Stimulated activated naive CD8-positive, alpha-beta T cell treated with anti-CD3 and anti-CD28 coated beads, Interleukin-15, Interleukin-2, amounts not matched to agents 100 U/mL and 50 U/mL, for 24 hours (primary cell): ENCODE measurements around the gene DUSP6.
"Not testable (repeated sequence)": the region's sequence is repeated elsewhere in the genome, so short reads cannot be mapped to it uniquely, and the experiment has no call there.

Experiments
- ATAC-seq: fragments of 150-1000 bp; cut with Tn5 transposase; one replicate; pipeline ENCODE4 v1.10.0; 2021
- DNase-seq: peaks from one replicate; pipeline ENCODE4 v3.0.0; 2021

DUSP6 gene

GRCh38 chr12:89351489-89352241 is 636 bp downstream of the DUSP6 start:
- peak; percentile 16 for ATAC-seq
- peak; percentile 55 for DNase-seq

- no peak for ATAC-seq
- no peak for DNase-seq
Observed at GRCh38 chr12:89350630-89351488, 1.4 kb downstream of the DUSP6 start.

- DNase-seq = no peak
- no peak for ATAC-seq
Observed at GRCh38 chr12:89350260-89350629, 2.1 kb downstream of the DUSP6 start.

GRCh38 chr12:89349814-89350213 is 2.5 kb downstream of the DUSP6 start:
- no peak for DNase-seq
- no peak for ATAC-seq

GRCh38 chr12:89348894-89349699 is 3.2 kb downstream of the DUSP6 start:
- no peak for ATAC-seq
- DNase-seq = no peak

GRCh38 chr12:89347325-89347829 is 4.9 kb downstream of the DUSP6 start:
- DNase-seq = no peak
- ATAC-seq = no peak

GRCh38 chr12:89346741-89347324 is 5.5 kb downstream of the DUSP6 start:
- ATAC-seq (no peak), DNase-seq (no peak)

- ATAC-seq = peak; percentile 77
- peak; percentile 40 for DNase-seq
Observed at GRCh38 chr12:89345830-89346740, 6.2 kb downstream of the DUSP6 start.

GRCh38 chr12:89345376-89345775 is 6.9 kb downstream of the DUSP6 start:
- ATAC-seq (no peak), DNase-seq (no peak)

- DNase-seq (no peak), ATAC-seq (no peak)
Observed at GRCh38 chr12:89344862-89345202, 7.5 kb downstream of the DUSP6 start.

GRCh38 chr12:89344043-89344861 is 8.0 kb downstream of the DUSP6 start:
- ATAC-seq (no peak), DNase-seq (no peak)

GRCh38 chr12:89343127-89343526 is 9.2 kb downstream of the DUSP6 start:
- DNase-seq (no peak), ATAC-seq (no peak)

GRCh38 chr12:89340861-89341260 is 11.4 kb downstream of the DUSP6 start:
- ATAC-seq (no peak), DNase-seq (no peak)

- no peak for ATAC-seq
- DNase-seq = no peak
Observed at GRCh38 chr12:89339526-89339925, 12.8 kb downstream of the DUSP6 start.

- not testable (repeated sequence) for DNase-seq, ATAC-seq
Observed at GRCh38 chr12:89337136-89337535, 15.2 kb downstream of the DUSP6 start.

- DNase-seq (no peak), ATAC-seq (no peak)
Observed at GRCh38 chr12:89335452-89336244, 16.7 kb downstream of the DUSP6 start.

- ATAC-seq (no peak), DNase-seq (no peak)
Observed at GRCh38 chr12:89334548-89335169, 17.6 kb downstream of the DUSP6 start.

GRCh38 chr12:89333564-89334252 is 18.6 kb downstream of the DUSP6 start:
- ATAC-seq (peak; percentile 95), DNase-seq (no peak)
